Hematopoietic multipotent progenitor cell treated with erythropoietin and hydrocortisone succinate and interleukin-3 and kit ligand, for 8 days (in vitro differentiated cells): ENCODE data around the gene KIF22.

Experiments used
- DNase-seq: peaks from one replicate; pipeline ENCODE4 v3.0.0-alpha.2; 2015

The KIF22 gene

GRCh38 chr16:29843931-29844330 lies 53.4 kb downstream of the KIF22 start:
- no peak for DNase-seq

GRCh38 chr16:29844575-29845331 lies 54.2 kb downstream of the KIF22 start:
- no peak for DNase-seq

- no peak for DNase-seq
Observed at GRCh38 chr16:29845656-29846055, 55.1 kb downstream of the KIF22 start.

- peak; percentile 73 for DNase-seq
Observed at GRCh38 chr16:29848420-29849297, 58.1 kb downstream of the KIF22 start.

GRCh38 chr16:29849505-29849904 lies 59.0 kb downstream of the KIF22 start:
- no peak for DNase-seq

- DNase-seq, result no peak
Observed at GRCh38 chr16:29850998-29851397, 60.4 kb downstream of the KIF22 start.

GRCh38 chr16:29852654-29853053 lies 62.1 kb downstream of the KIF22 start:
- no peak for DNase-seq

GRCh38 chr16:29854520-29855100 lies 64.1 kb downstream of the KIF22 start:
- no peak for DNase-seq
